IMR-90 (cell line): ENCODE results near the gene VSIG4.

Source experiments
- BHLHE40 ChIP-seq: fragments of 150-350 bp; IDR thresholded peaks from 2 replicates; pipeline ENCODE4 v1.6.1; 2016; ENCODE audit warnings: mild to moderate bottlenecking, low read depth, low read length
- CTCF ChIP-seq: conservative IDR thresholded peaks from 2 replicates; pipeline ENCODE4 v1.5.1; 2012; ENCODE audit warnings: mild to moderate bottlenecking, low read depth, low read length, improper control_type of control experiment
- MAZ ChIP-seq: IDR thresholded peaks from 2 replicates; pipeline ENCODE4 v1.6.1; 2012; ENCODE audit warnings: low read depth, mild to moderate bottlenecking, low read length, improper control_type of control experiment, moderate library complexity, borderline replicate concordance
- USF2 ChIP-seq: fragments of 150-350 bp; IDR thresholded peaks from 2 replicates; pipeline ENCODE4 v1.6.1; 2017; ENCODE audit warnings: mild to moderate bottlenecking, antibody characterized with exemption, low read length, low read depth

GRCh38 chrX:66028936-66029335, 10.9 kb downstream of the VSIG4 start:
- TF ChIP-seq MAZ = no peak
- TF ChIP-seq CTCF = no peak
- no peak for TF ChIP-seq USF2
- TF ChIP-seq BHLHE40 = no peak
